ENCODE data around the gene WNT11. TPM values are rescaled to one million over a fixed set of nuclear protein-coding genes. Genes with fewer than 3 reads are reported as not detected.
"Not testable (repeated sequence)": the region's sequence is repeated elsewhere in the genome, so short reads cannot be mapped to it uniquely, and the experiment has no call there.

WNT11 gene
- polyA plus RNA-seq, 1 experiment = not detected

- Histone ChIP-seq H3K9me3 (ENCODE audit: control insufficient read depth, insufficient read depth, low read length) (no peaks in the 10 kb centered on the region; the same call in 1 of the 2 replicates), H3K4me3 (ENCODE audit: low read depth, low read length) (no peak overlapping the region), H3K27me3 (ENCODE audit: control insufficient read depth, insufficient read depth, low read length) (peaks cover 46% of the 10 kb centered on the region), H3K27ac (ENCODE audit: low read depth, low read length) (no peak overlapping the region)
- POLR2A ChIA-PET = no interaction called here
- CTCF ChIA-PET = no interaction called here
- TF ChIP-seq CTCF (IDR thresholded peaks at IDR 0.05; ENCODE audit: low read depth, low read length) = no peak
- no peak for DNase-seq (ENCODE audit: low read depth, low spot score)
These were observed 4.5 kb downstream of the WNT11 start for GRCh38 chr11:76201672-76202412.

DNA sequence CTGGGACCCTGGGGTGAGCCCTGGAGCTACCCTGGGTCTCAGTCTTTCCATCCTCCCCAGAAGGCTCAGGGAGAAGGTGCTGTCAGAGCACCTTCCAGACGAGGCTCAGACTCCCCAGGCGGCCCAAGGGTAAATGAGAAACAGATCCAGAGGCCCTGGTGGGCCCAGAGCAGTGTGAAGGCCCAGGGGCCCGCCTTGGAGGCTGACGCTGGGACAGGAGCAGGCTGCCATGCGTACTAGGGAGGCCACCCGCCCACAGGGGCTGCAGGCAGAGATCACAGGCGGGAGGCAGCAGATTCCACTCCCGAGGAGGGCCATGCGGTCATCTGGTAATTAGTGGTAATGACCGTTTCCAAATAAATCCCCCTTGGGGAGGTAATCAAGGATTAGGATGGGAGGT, 5.2 kb downstream of the WNT11 start:
- Histone ChIP-seq H3K9me3 (ENCODE audit: control insufficient read depth, insufficient read depth, low read length) (no peaks in the 10 kb centered on the region; the same call in 1 of the 2 replicates), H3K27me3 (ENCODE audit: control insufficient read depth, insufficient read depth, low read length) (peaks cover 41% of the 10 kb centered on the region), H3K4me3 (ENCODE audit: low read depth, low read length) (no peak overlapping the region), H3K27ac (ENCODE audit: low read depth, low read length) (no peak overlapping the region)
- DNase-seq (ENCODE audit: low read depth, low spot score) = no peak
- no peak for TF ChIP-seq CTCF (IDR thresholded peaks at IDR 0.05; ENCODE audit: low read depth, low read length)
- ChIA-PET CTCF (no interaction called here), POLR2A (no interaction called here)

DNA sequence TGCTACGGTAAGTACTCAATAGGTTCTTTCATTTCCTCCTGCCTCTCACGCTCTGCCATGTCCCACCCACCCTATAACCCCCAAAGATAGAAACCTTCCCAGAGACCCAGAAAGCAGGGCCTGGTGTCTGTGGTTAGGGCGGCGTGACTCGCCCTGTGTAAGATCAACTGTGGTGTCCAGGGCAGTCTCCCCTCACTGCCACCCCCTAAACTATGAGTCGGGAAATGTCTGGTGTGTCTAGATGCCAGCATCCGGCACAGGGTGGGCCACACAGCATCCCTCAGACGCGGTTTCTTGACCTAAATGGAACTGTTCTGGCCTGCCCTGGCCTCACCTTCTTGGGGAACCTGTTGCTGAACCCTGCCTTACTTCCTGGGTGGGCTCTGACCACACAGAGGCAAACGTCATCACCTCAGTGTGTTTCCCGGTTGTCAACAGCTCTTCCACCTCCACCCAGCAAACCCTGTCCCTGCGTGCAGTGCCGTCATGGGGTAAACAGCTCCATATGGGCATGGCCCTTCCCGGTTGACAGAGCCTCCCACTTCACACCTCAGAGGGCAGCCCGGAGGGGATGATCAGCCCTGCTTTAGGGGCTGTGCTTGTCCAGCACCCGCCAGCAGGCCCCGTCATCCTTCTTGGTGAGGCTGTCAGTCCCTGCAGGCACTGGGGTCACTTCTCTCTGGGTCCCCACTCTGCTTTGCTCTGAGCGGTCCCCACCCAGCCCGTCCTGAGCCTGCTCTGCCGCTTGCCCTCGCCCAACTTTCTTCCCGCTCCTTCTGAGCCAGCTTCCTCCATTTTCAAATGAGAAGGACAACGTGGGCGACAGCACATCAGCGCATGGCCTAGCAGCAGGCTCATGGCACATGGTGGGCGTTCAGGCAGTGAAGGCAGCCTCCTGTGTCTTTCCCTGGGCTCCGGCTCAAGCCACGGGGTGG, 6.0 kb downstream of the WNT11 start:
- H3K27me3 ChIP-seq (ENCODE audit: control insufficient read depth, insufficient read depth, low read length) = peaks cover 37% of the 10 kb centered on the region
- POLR2A ChIA-PET = no interaction called here
- no peaks in the 10 kb centered on the region; the same call in 1 of the 2 replicates for H3K9me3 ChIP-seq (ENCODE audit: control insufficient read depth, insufficient read depth, low read length)
- DNase-seq (ENCODE audit: low read depth, low spot score) = no peak
- CTCF ChIA-PET = no interaction called here
- no peak overlapping the region for H3K4me3 ChIP-seq (ENCODE audit: low read depth, low read length)
- H3K27ac ChIP-seq (ENCODE audit: low read depth, low read length) = no peak overlapping the region
- TF ChIP-seq CTCF (IDR thresholded peaks at IDR 0.05; ENCODE audit: low read depth, low read length) = no peak

DNA sequence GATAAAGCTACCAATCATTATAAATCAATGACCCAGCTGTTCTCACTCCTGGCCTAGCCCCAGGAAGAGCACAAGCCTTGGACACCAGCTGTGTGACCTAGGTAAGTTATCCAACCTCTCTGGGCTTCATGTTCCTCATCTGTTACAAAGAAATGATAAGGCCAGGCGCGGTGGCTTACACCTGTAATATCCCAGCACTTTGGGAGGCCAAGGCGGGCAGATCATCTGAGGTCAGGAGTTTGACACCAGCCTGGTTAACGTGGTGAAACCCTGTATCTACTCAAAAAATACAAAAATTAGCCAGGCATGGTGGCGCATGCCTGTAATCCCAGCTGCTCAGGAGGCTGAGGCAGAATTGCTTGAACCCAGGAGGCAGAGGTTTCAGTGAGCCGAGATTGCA, 7.6 kb downstream of the WNT11 start:
- POLR2A ChIA-PET; H3K27ac ChIP-seq (ENCODE audit: low read depth, low read length); H3K4me3 ChIP-seq (ENCODE audit: low read depth, low read length); DNase-seq (ENCODE audit: low read depth, low spot score); H3K9me3 ChIP-seq (ENCODE audit: control insufficient read depth, insufficient read depth, low read length): not testable (repeated sequence)
- peaks cover 25% of the 10 kb centered on the region for H3K27me3 ChIP-seq (ENCODE audit: control insufficient read depth, insufficient read depth, low read length)
- CTCF ChIA-PET = interaction anchor here (1.4 kb wide), 1 partner anchor 9 kb away, joined by 6 read pairs; no protein-coding TSS in a partner anchor

DNA sequence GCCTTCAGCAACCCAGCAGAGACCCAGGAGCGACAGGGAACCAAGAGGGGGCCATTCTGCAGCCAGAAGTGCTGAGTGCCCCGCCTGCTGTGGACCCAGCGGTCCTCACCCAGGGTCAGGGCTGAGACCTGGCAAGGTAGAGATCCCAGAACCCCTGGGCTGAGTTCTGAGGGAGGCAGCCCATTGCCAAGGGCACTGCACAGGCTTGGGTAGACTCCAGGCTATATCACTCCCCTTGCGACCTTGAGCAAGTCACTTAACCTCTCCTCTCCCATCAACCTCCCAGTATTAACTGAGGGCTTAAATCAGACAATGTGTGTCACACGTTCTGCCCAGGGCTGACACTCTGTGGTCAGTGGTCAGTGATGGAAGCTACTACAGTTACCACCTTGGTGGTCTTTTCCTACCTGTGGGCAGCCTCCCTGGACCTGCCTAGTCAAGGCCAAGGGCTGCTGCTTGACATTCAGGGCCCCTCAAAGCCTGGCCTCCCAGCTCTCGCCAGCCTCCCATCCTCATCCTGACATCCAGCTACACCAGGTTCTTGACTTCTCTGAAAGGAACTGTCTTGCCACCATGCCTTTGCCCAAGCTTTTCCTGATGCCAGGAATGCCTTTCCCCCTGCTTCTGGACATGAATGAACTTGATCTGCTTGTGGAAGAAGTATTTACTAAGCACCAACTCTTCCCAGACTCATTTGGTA, 8.2 kb downstream of the WNT11 start:
- no peak for TF ChIP-seq CTCF (IDR thresholded peaks at IDR 0.05; ENCODE audit: low read depth, low read length)
- no peak for DNase-seq (ENCODE audit: low read depth, low spot score)
- Histone ChIP-seq H3K9me3 (ENCODE audit: control insufficient read depth, insufficient read depth, low read length) (no peaks in the 10 kb centered on the region; the same call in 1 of the 2 replicates), H3K27me3 (ENCODE audit: control insufficient read depth, insufficient read depth, low read length) (peaks cover 24% of the 10 kb centered on the region), H3K4me3 (ENCODE audit: low read depth, low read length) (no peak overlapping the region), H3K27ac (ENCODE audit: low read depth, low read length) (no peak overlapping the region)
- ChIA-PET CTCF (interaction anchor here (1.4 kb wide), 1 partner anchor 10 kb away, joined by 6 read pairs; no protein-coding TSS in a partner anchor), POLR2A (no interaction called here)

Measured in AG04450 (cell line).